ENCODE results near the gene KDELR3. TPM values are rescaled to one million over a fixed set of nuclear protein-coding genes. Genes with fewer than 3 reads are reported as not detected.

The KDELR3 gene
- total and polyA plus RNA-seq, 2 of the 8 experiments (the other 6 are each of a cell fraction or from before 2014, with no cell fraction given): 7.9 to 13.0 TPM

DNA sequence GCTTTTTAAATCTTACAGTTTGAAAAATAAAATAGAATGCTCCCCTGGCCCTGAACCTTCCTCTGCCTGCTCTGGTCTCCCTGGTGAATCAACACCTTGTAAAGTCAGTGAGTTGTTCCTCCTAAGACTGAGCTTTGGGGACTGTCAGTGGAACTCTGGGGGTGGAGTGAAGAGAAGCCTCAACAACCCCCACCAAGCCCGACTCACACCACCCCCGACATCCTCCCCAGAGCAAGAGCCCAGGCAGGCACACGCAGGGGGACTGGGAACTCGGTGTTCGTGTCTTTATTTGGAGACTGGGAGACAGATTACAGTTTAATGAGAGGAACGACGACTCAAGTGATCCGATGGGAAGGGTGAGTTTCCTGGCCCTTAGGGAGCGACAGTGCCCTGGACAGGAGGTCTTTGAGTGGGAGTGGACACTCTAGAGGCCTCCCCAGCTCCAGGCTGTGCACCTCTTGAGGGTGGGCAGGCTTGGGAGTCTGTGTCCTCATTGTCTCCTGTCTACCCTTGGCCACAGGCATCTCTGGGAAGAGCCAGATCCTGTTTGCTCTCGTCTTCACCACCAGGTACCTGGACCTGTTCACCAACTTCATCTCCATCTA is 6.2 kb downstream of the KDELR3 start:
- Histone ChIP-seq H3K14ac (ENCODE audit: insufficient read length) (no peak overlapping the region), H3K9ac (replicated peaks in 1 of 4; ENCODE audit: extremely low read depth in 1 of 4, low read depth in 3 of 4, low read length in 3 of 4) (no peak overlapping the region; a peak in 1 of 7 replicates), H2BK120ac (replicated peaks; ENCODE audit: low read depth, low read length) (no peak overlapping the region), H3K56ac (replicated peaks; ENCODE audit: insufficient read length, low read depth, low read length) (no peak overlapping the region), H2AFZ (ENCODE audit: low read length) (no peak overlapping the region), H3K4me1 (replicated peaks in 1 of 4; ENCODE audit: control insufficient read depth in 3 of 4, insufficient read depth in 4 of 4, low read length in 3 of 4) (peaks cover 0 to 3% (median 0%) of the 10 kb centered on the region in 4 experiments; a peak in 1 of 7 replicates), H3K18ac (ENCODE audit: extremely low read depth, low read length) (no peak overlapping the region; the same call in 1 of the 2 replicates), H4K5ac (ENCODE audit: insufficient read length, low read depth, low read length) (no peak overlapping the region), H3K4ac (replicated peaks; ENCODE audit: insufficient read length, low read depth, low read length) (no peak overlapping the region), H3K79me1 (ENCODE audit: low read depth, low read length) (no peaks in the 10 kb centered on the region), H3K27ac (ENCODE audit: low read depth, low read length) (peak overlapping the region; percentile 23; the same call in 1 of the 2 replicates), H2BK12ac (ENCODE audit: low read depth, low read length) (no peak overlapping the region), H3K4me2 (ENCODE audit: insufficient read depth in 1 of 2, low read depth in 2 of 2, low read length in 2 of 2) (no peak overlapping the region), H3K9me3 (ENCODE audit: insufficient read depth in 2 of 2, low read depth in 1 of 2, low read length in 1 of 2) (no peaks in the 10 kb centered on the region), H4K20me1 (replicated peaks in 1 of 2; ENCODE audit: control insufficient read depth in 1 of 2, insufficient read depth in 2 of 2, low read length in 2 of 2) (peaks cover 0 to 1% of the 10 kb centered on the region in 2 experiments), H2BK15ac (ENCODE audit: low read length) (0 out of 2 replicates have a peak overlapping the region, but pooled peaks have one; percentile 72), H4K91ac (replicated peaks; ENCODE audit: insufficient read length, low read length) (no peak overlapping the region), H3K27me3 (replicated peaks in 1 of 4; ENCODE audit: control insufficient read depth in 3 of 4, extremely low read depth in 1 of 4, insufficient read depth in 3 of 4, low read length in 3 of 4) (peaks cover 0 to 3% (median under 1%) of the 10 kb centered on the region in 4 experiments; a peak in 2 of 7 replicates), H2BK5ac (ENCODE audit: low read depth, low read length) (no peak overlapping the region; the same call in 1 of the 2 replicates), H3K79me2 (ENCODE audit: control insufficient read depth in 1 of 2, insufficient read depth in 2 of 2, low read length in 2 of 2) (no peaks in the 10 kb centered on the region), H3K4me3 (ENCODE audit: extremely low read depth in 1 of 4, insufficient read depth in 2 of 4, low read depth in 3 of 4, low read length in 4 of 4) (no peak overlapping the region), H2AK5ac (ENCODE audit: low read depth, low read length) (no peak overlapping the region), H3K23me2 (ENCODE audit: low read depth, low read length) (no peaks in the 10 kb centered on the region), H3K36me3 (ENCODE audit: control insufficient read depth in 2 of 4, insufficient read depth in 4 of 4, low read length in 3 of 4) (no peaks in the 10 kb centered on the region), H3K23ac (ENCODE audit: insufficient read length) (no peak overlapping the region), H4K8ac (ENCODE audit: extremely low read depth, insufficient read depth, low read length) (no peak overlapping the region), H2BK20ac (ENCODE audit: low read length) (0 out of 2 replicates have a peak overlapping the region, but pooled peaks have one; percentile 32)
- DNase-seq (ENCODE audit: low read depth in 1 of 2, low spot score in 2 of 2): no peak
- 85% methylated on average over 10 of the region's 10 CpGs; no CpG with 5 or more reads in 1 of the 2 experiments for WGBS, 2 experiments (ENCODE audit: extremely low coverage in 1 of 2, insufficient coverage in 1 of 2, insufficient read length in 1 of 2, insufficient replicate concordance in 2 of 2, low coverage in 1 of 2, low lambda C conversion rate in 2 of 2, missing lambda C conversion rate in 1 of 2)
- TF ChIP-seq SAP30 (IDR thresholded peaks at IDR 0.05; ENCODE audit: insufficient read depth, insufficient replicate concordance, low read length) (no peak), SRF (IDR thresholded peaks at IDR 0.05; ENCODE audit: low read depth, low read length) (no peak), TBP (IDR thresholded peaks at IDR 0.05; ENCODE audit: low read depth, low read length) (no peak), SP1 (IDR thresholded peaks at IDR 0.05; ENCODE audit: low read depth, low read length) (no peak), HDAC6 (IDR thresholded peaks at IDR 0.05; ENCODE audit: low read depth, low read length) (no peak), SIRT6 (IDR thresholded peaks at IDR 0.05; ENCODE audit: low read length) (no peak), CREB1 (IDR thresholded peaks at IDR 0.05) (no peak), NRF1 (IDR thresholded peaks at IDR 0.05; ENCODE audit: low read depth, low read length) (no peak), POLR2AphosphoS5 (IDR thresholded peaks at IDR 0.05; ENCODE audit: low read depth, low read length) (no peak), E2F6 (IDR thresholded peaks at IDR 0.05) (no peak), FOSL1 (IDR thresholded peaks at IDR 0.05; ENCODE audit: insufficient read depth, low read depth, low read length) (no peak), POLR2A (IDR thresholded peaks at IDR 0.05; ENCODE audit: control extremely low read depth in 1 of 2, low read depth in 2 of 2, low read length in 2 of 2) (no peak)
- CTCF ChIA-PET (ENCODE audit: partially characterized antibody): no interaction called here
- POLR2A ChIA-PET (ENCODE audit: partially characterized antibody): interaction anchor here (1.7 to 40.8 kb wide), 3 partner anchors 1 to 33 kb away, joined by 4 to 1102 read pairs (median 1102); partner anchors contain the start of gene KDELR3
- no peak for FAIRE-seq
